ENCODE measurements around the gene EIF3M.
"Not testable (repeated sequence)": the region's sequence is repeated elsewhere in the genome, so short reads cannot be mapped to it uniquely, and the experiment has no call there.

The EIF3M gene

GRCh38 chr11:32597921-32598320 lies 14.3 kb downstream of the EIF3M start:
- DNase-seq (ENCODE audit: low read depth) = no peak

- DNase-seq (ENCODE audit: low read depth) = no peak
Observed at GRCh38 chr11:32602657-32603415, 19.2 kb downstream of the EIF3M start.

- no peak for DNase-seq (ENCODE audit: low read depth)
Observed at GRCh38 chr11:32606220-32606619, 22.6 kb downstream of the EIF3M start.

- DNase-seq (ENCODE audit: low read depth) = not testable (repeated sequence)
Observed at GRCh38 chr11:32608826-32609225, 25.2 kb downstream of the EIF3M start.

- no peak for DNase-seq (ENCODE audit: low read depth)
Observed at GRCh38 chr11:32610797-32611352, 27.2 kb downstream of the EIF3M start.

GRCh38 chr11:32613500-32614151 lies 30.0 kb downstream of the EIF3M start:
- no peak for DNase-seq (ENCODE audit: low read depth)

- DNase-seq (ENCODE audit: low read depth) = no peak
Observed at GRCh38 chr11:32615422-32615821, 31.8 kb downstream of the EIF3M start.

GRCh38 chr11:32616903-32617302 lies 33.3 kb downstream of the EIF3M start:
- DNase-seq (ENCODE audit: low read depth) = no peak

GRCh38 chr11:32630844-32631243 lies 47.2 kb downstream of the EIF3M start:
- DNase-seq (ENCODE audit: low read depth) = no peak

GRCh38 chr11:32635819-32636218 lies 52.2 kb downstream of the EIF3M start:
- no peak for DNase-seq (ENCODE audit: low read depth)

- no peak for DNase-seq (ENCODE audit: low read depth)
Observed at GRCh38 chr11:32641361-32641760, 57.7 kb downstream of the EIF3M start.

- DNase-seq (ENCODE audit: low read depth) = peak; percentile 41
Observed at GRCh38 chr11:32643526-32643925, 59.9 kb downstream of the EIF3M start.
